RWPE1 (cell line): ENCODE results near the gene FMN2.

Experiments
- CTCF ChIA-PET: fragments of 350-600 bp; sonication (Branson Sonifier 250); formaldehyde crosslinking; extraction: SDS; loops from one replicate; lab custom pipeline; 2021; lab: Yijun Ruan, JAX
- POLR2A ChIA-PET: fragments of 400-600 bp; formaldehyde crosslinking; extraction: SDS; loops from one replicate; lab custom pipeline; 2020; ENCODE audit warnings: antibody characterized with exemption; ENCODE audit not compliant: low non-redundant PET; lab: Yijun Ruan, JAX
- DNase-seq: peaks from one replicate; pipeline ENCODE4 v3.0.0; 2012; ENCODE audit warnings: low spot score
- H3K27ac ChIP-seq: fragments of 450-650 bp; 2 replicates; pipeline ENCODE4 v1.5.1; 2017
- TF ChIP-seq, protein P1 (sequence below): fragments of 450-650 bp; conservative IDR thresholded peaks from 2 replicates; pipeline ENCODE4 v1.5.1; 2017; ENCODE audit warnings: low read depth, mild to moderate bottlenecking

Gene FMN2

GRCh38 chr1:240484804-240485443 is 393.2 kb downstream of the FMN2 start:
- DNase-seq: no peak
- TF ChIP-seq, protein P1, sequence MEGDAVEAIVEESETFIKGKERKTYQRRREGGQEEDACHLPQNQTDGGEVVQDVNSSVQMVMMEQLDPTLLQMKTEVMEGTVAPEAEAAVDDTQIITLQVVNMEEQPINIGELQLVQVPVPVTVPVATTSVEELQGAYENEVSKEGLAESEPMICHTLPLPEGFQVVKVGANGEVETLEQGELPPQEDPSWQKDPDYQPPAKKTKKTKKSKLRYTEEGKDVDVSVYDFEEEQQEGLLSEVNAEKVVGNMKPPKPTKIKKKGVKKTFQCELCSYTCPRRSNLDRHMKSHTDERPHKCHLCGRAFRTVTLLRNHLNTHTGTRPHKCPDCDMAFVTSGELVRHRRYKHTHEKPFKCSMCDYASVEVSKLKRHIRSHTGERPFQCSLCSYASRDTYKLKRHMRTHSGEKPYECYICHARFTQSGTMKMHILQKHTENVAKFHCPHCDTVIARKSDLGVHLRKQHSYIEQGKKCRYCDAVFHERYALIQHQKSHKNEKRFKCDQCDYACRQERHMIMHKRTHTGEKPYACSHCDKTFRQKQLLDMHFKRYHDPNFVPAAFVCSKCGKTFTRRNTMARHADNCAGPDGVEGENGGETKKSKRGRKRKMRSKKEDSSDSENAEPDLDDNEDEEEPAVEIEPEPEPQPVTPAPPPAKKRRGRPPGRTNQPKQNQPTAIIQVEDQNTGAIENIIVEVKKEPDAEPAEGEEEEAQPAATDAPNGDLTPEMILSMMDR: no peak
- ChIA-PET CTCF (no interaction called here), POLR2A (no interaction called here)
- no peak overlapping the region for H3K27ac ChIP-seq

DNA sequence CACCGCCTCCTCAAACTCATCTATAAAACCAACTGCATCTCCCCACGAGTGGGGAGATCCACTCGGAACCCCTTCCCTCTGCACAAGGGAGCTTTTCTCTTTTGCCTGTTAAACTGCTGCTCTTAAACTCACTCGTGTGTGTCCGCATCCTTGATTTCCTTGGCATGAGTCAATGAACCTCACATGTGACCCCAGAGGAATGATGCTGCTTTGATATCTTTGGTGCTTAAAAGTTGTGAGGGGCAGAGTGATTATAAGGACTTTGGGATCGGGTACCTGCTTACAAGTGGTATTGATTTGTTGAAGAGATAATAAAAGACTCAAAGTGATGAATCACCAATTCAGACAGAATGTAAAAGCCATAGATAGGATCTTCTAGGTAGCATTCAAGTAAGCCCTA is 394.9 kb downstream of the FMN2 start:
- H3K27ac ChIP-seq: no peak overlapping the region
- TF ChIP-seq, protein P1: no peak
- DNase-seq: no peak
- POLR2A ChIA-PET: no interaction called here
- CTCF ChIA-PET: no interaction called here

DNA sequence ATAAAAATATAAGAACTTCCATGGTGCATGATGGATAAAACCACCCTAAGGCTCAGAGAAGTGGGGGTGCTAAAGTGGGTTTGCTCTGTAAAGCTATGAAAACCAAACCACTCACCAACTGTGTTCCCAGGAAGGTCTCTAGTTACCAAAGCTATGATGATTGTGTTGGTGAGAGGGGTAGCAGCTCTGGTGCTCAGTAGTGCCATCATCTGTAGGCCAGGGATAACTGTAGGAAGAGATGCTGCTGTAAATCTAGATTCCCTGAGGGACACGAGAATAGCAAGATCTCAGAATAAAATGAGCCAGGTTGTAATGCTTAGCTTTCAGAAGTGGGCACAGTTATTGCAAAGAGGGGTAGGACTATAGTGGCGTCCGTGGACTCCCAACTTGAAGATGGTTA is 395.8 kb downstream of the FMN2 start:
- TF ChIP-seq, protein P1: no peak
- DNase-seq: no peak
- ChIA-PET CTCF (interaction anchor here (0.5 kb wide), 1 partner anchor 17 kb away, joined by 3 read pairs; no protein-coding TSS in a partner anchor), POLR2A (no interaction called here)
- H3K27ac ChIP-seq: no peak overlapping the region

- H3K27ac ChIP-seq: no peak overlapping the region
- CTCF ChIA-PET: no interaction called here
Measured at GRCh38 chr1:240491156-240491555, 399.5 kb downstream of the FMN2 start.

GRCh38 chr1:240491796-240492195 is 400.1 kb downstream of the FMN2 start:
- ChIA-PET CTCF (interaction anchor here (1.0 kb wide), 1 partner anchor 52 kb away, joined by 4 read pairs; no protein-coding TSS in a partner anchor), POLR2A (no interaction called here)
- DNase-seq: no peak
- TF ChIP-seq, protein P1: no peak
- no peak overlapping the region for H3K27ac ChIP-seq

More at GRCh38 chr1:240491156-240491555, 399.5 kb downstream of the FMN2 start:
- peak; percentile 15 for DNase-seq
- TF ChIP-seq, protein P1: no peak
- POLR2A ChIA-PET: no interaction called here

- ChIA-PET CTCF (interaction anchor here (1.0 kb wide), 1 partner anchor 53 kb away, joined by 4 read pairs; no protein-coding TSS in a partner anchor), POLR2A (no interaction called here)
- TF ChIP-seq, protein P1: peak; percentile 65
- peak overlapping the region; percentile 30 for H3K27ac ChIP-seq
- peak; percentile 35 for DNase-seq
Measured at GRCh38 chr1:240492832-240493440, 401.3 kb downstream of the FMN2 start.
